Thoracic aorta (tissue), 2 donors: ENCODE data around the gene ATXN1. TPM values are rescaled to one million over a fixed set of nuclear protein-coding genes. Genes with fewer than 3 reads are reported as not detected.
A peak's percentile ranks its signal among the peaks of the same experiment; 100 is the strongest.

Experiments
- ATAC-seq: fragments of 150-250 bp; one replicate; pipeline ENCODE4 v1.8.0; 2017; ENCODE audit warnings: low read depth; ENCODE audit not compliant: insufficient number of reproducible peaks, low FRiP score
- DNase-seq: peaks from one replicate; pipeline ENCODE4 v3.0.0-alpha.2; 2020; ENCODE audit warnings: low spot score
- H3K27ac ChIP-seq, 2 donors: fragments of 200-600 bp; sonication (generic); 1 replicate in 1 of 2; 2 replicates in 1 of 2; pipeline ENCODE4 v1.5.1; 2016; ENCODE audit warnings: mild to moderate bottlenecking in 2 of 2, moderate library complexity in 2 of 2
- H3K27me3 ChIP-seq: fragments of 200-600 bp; sonication (generic); replicated peaks from 2 replicates; pipeline ENCODE4 v1.6.0; 2016; ENCODE audit warnings: mild to moderate bottlenecking; ENCODE audit not compliant: insufficient read depth
- H3K36me3 ChIP-seq: fragments of 200-600 bp; sonication (generic); one replicate; pipeline ENCODE4 v1.5.1; 2016
- H3K4me1 ChIP-seq, 2 donors: fragments of 200-600 bp; sonication (generic); 1 replicate in 1 of 2; 2 replicates in 1 of 2; pipeline versions ENCODE4 v1.5.1 to v1.6.0; 2016; ENCODE audit warnings: low read depth in 2 of 2, mild to moderate bottlenecking in 1 of 2; ENCODE audit not compliant: control insufficient read depth in 1 of 2
- H3K4me3 ChIP-seq: fragments of 200-600 bp; sonication (generic); 2 replicates; pipeline ENCODE4 v1.5.1; 2016; ENCODE audit warnings: mild to moderate bottlenecking
- H3K9me3 ChIP-seq: fragments of 200-600 bp; sonication (generic); 2 replicates; pipeline ENCODE4 v1.5.1; 2016
- total RNA-seq, 2 donors: library from RNA; depleted of rRNA; stranded (reverse); fragments of >200 nt; gene quantifications; one replicate each; pipeline versions ENCODE4 v1.1.0 to v1.2.3, GENCODE V29; 2016
- TF ChIP-seq, protein P1 (sequence below): fragments of 200-600 bp; sonication (generic); IDR thresholded peaks from one replicate; pipeline ENCODE4 v1.5.1; 2019; ENCODE audit warnings: antibody characterized with exemption

The ATXN1 gene
- total RNA-seq, 2 donors from 2014 or later: 59.8 to 62.4 TPM

DNA sequence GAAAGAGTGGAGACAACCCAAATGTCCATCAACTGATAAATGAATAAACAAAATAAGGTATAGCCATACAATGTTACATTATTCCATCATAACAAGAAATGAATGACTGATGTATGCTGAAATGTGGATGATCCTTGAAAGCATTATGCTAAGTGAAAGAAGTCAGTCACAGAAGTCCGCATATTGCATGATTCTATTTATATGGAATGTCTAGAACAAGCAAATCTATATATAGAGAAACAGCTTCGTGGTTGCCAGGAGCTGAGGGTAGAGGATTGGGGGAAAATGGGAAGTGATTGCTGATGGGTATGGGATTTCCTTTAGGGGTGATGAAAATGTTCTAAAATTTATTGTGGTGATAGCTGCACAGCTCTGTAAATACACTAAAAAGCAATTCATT is 196.8 kb downstream of the ATXN1 start:
- TF ChIP-seq, protein P1, sequence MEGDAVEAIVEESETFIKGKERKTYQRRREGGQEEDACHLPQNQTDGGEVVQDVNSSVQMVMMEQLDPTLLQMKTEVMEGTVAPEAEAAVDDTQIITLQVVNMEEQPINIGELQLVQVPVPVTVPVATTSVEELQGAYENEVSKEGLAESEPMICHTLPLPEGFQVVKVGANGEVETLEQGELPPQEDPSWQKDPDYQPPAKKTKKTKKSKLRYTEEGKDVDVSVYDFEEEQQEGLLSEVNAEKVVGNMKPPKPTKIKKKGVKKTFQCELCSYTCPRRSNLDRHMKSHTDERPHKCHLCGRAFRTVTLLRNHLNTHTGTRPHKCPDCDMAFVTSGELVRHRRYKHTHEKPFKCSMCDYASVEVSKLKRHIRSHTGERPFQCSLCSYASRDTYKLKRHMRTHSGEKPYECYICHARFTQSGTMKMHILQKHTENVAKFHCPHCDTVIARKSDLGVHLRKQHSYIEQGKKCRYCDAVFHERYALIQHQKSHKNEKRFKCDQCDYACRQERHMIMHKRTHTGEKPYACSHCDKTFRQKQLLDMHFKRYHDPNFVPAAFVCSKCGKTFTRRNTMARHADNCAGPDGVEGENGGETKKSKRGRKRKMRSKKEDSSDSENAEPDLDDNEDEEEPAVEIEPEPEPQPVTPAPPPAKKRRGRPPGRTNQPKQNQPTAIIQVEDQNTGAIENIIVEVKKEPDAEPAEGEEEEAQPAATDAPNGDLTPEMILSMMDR: no peak
- H3K27ac ChIP-seq: no peak overlapping the region

DNA sequence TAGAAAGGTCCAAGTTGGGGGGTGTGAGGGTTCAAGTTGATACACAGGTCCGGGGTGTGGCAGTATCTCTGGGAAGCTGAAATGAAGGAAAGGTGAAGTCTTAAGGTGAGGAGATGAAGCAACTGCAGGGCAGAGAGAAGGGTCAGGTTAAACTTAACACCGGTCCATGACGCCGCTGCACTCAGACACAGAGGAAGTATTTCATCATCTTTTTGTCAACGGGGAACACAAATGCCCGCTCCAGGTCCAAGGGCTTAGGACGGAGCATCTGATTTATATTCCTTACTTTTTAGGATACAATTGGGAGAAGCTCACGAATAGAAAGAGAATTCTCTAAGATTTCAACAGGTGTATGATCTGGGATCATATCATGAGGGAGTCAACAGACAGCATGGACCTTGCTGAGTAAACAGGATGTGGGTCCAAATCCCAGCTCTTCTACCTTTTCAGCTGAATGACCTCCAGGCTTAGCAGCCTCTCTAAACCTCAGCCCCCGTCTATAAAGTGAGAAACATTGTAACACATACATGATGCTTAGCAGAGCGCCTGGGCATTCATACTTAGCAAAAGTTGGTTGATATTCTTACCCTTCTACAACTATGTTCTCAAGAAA is 197.5 kb downstream of the ATXN1 start:
- Histone ChIP-seq H3K27me3 (no peaks in the 10 kb centered on the region), H3K27ac (no peak overlapping the region), H3K9me3 (no peaks in the 10 kb centered on the region), H3K36me3 (no peaks in the 10 kb centered on the region), H3K4me1 (peaks cover 9 to 26% of the 10 kb centered on the region in 2 donors), H3K4me3 (no peak overlapping the region)
- DNase-seq (no peak), ATAC-seq (no peak)
- TF ChIP-seq, protein P1: no peak

More for the DNA sequence above, 196.8 kb downstream of the ATXN1 start:
- H3K9me3 ChIP-seq: no peaks in the 10 kb centered on the region
- H3K4me3 ChIP-seq: no peak overlapping the region
- no peaks in the 10 kb centered on the region for H3K36me3 ChIP-seq
- DNase-seq (no peak), ATAC-seq (no peak)
- H3K4me1 ChIP-seq: peaks cover 8 to 19% of the 10 kb centered on the region in 2 donors
- H3K27me3 ChIP-seq: no peaks in the 10 kb centered on the region

DNA sequence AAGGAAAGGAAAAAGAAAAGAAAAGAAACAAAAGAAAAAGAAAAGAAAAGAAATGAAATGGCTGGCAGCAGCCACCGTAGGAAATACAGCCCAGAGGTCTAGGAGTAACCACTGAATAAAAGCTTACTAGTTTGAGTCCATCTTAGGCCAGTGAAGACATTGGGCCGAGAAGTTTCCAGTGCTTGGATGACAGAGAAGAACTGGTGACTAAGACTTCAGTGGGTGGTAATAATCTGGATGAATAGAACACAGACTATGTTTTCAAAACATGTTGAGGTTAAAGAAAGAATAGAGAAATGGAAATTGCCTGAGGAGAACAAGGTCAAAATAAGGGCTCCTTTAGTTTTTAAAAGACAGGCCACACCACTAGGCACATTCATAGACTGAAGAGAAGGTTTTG is 198.8 kb downstream of the ATXN1 start:
- H3K4me1 ChIP-seq: peaks cover 13 to 37% of the 10 kb centered on the region in 2 donors
- ATAC-seq (no peak), DNase-seq (no peak)
- H3K4me3 ChIP-seq: no peak overlapping the region
- H3K36me3 ChIP-seq: no peaks in the 10 kb centered on the region
- no peaks in the 10 kb centered on the region for H3K27me3 ChIP-seq
- H3K9me3 ChIP-seq: no peaks in the 10 kb centered on the region
- no peak overlapping the region for H3K27ac ChIP-seq
- TF ChIP-seq, protein P1: no peak

DNA sequence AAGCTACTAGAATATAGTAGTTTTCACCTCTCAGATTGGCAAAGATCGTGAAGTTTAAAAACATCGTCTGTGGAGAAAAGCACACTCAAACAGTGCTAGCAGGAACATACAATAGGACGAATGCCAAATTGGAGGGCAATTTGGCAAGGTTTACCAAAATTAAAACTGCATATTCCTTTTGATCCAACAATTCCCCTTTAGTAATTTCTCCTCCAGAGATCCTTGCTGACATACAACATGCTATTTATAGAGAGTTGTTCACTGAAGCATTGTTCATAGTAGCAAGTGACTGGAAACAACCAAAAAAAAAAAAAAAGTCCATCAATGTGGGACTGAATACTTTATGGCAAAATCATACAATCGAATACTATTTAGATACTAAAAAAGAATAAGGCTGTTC is 202.2 kb downstream of the ATXN1 start:
- Histone ChIP-seq H3K27ac (peak overlapping the region; percentile 45 to 49), H3K9me3 (no peaks in the 10 kb centered on the region), H3K4me3 (peak overlapping the region; percentile 14), H3K36me3 (no peaks in the 10 kb centered on the region), H3K4me1 (peaks cover 5 to 30% of the 10 kb centered on the region in 2 donors), H3K27me3 (no peaks in the 10 kb centered on the region)
- TF ChIP-seq, protein P1: no peak
- ATAC-seq: no peak
- no peak for DNase-seq

DNA sequence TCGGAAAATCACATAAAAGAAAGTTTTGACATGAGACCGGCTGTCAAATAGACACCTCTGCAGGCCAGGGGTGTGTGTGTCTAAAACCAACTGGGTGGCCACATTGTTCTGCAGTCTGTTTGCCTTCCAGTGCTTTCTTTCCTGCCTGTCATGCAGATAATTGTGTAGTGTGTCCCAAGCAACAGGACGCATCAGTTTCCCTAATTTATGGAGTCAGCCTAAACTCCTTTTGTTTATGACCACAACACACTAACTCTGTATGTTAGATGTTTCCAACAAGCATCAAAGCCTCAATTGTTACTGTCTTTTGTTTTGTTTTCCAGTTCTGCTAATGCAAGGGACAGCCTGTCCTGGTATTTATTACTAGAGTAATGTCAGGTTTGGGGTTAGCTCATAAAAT is 205.7 kb downstream of the ATXN1 start:
- no peak overlapping the region for H3K27ac ChIP-seq
- ATAC-seq (no peak), DNase-seq (no peak)
- TF ChIP-seq, protein P1: no peak
- H3K9me3 ChIP-seq: no peaks in the 10 kb centered on the region
- H3K4me1 ChIP-seq: peaks cover 5 to 26% of the 10 kb centered on the region in 2 donors
- H3K27me3 ChIP-seq: no peaks in the 10 kb centered on the region
- no peaks in the 10 kb centered on the region for H3K36me3 ChIP-seq
- no peak overlapping the region for H3K4me3 ChIP-seq
